GM23248 (cell line): Measurements from ENCODE around the gene AFAP1. TPM values are rescaled to one million over a fixed set of nuclear protein-coding genes. Genes with fewer than 3 reads are reported as not detected.

Source experiments
- DNase-seq: peaks from one replicate; pipeline ENCODE4 v3.0.0-alpha.2; 2015
- H2AFZ ChIP-seq: fragments of 200-600 bp; sonication (generic); 2 replicates; pipeline ENCODE4 v1.6.1; 2016; ENCODE audit warnings: antibody characterized with exemption
- H3F3A ChIP-seq: fragments of 200-600 bp; sonication (generic); 2 replicates; pipeline ENCODE4 v1.6.1; 2016; ENCODE audit warnings: mild to moderate bottlenecking, antibody characterized with exemption, mixed run types; ENCODE audit not compliant: insufficient read depth
- H3K27ac ChIP-seq: fragments of 200-600 bp; sonication (generic); 2 replicates; pipeline ENCODE4 v1.5.1; 2016; ENCODE audit warnings: mild to moderate bottlenecking
- H3K27me3 ChIP-seq: fragments of 200-600 bp; sonication (generic); replicated peaks from 2 replicates; pipeline ENCODE4 v1.6.1; 2016; ENCODE audit warnings: mild to moderate bottlenecking; ENCODE audit not compliant: insufficient read depth
- H3K36me3 ChIP-seq: fragments of 200-600 bp; sonication (generic); 2 replicates; pipeline ENCODE4 v1.6.1; 2016; ENCODE audit warnings: low read depth, mild to moderate bottlenecking
- H3K4me1 ChIP-seq: fragments of 200-600 bp; sonication (generic); 2 replicates; pipeline ENCODE4 v1.6.1; 2016; ENCODE audit warnings: mild to moderate bottlenecking; ENCODE audit not compliant: insufficient read depth
- H3K4me2 ChIP-seq: fragments of 200-600 bp; sonication (generic); one replicate; pipeline ENCODE4 v1.6.1; 2016; ENCODE audit warnings: mild to moderate bottlenecking; ENCODE audit not compliant: unreplicated experiment
- H3K4me3 ChIP-seq: fragments of 200-600 bp; sonication (generic); 2 replicates; pipeline ENCODE4 v1.5.1; 2016; ENCODE audit warnings: mild to moderate bottlenecking
- H3K79me2 ChIP-seq: fragments of 200-600 bp; sonication (generic); 2 replicates; pipeline ENCODE4 v1.6.1; 2016; ENCODE audit warnings: mild to moderate bottlenecking; ENCODE audit not compliant: insufficient read depth
- H3K9ac ChIP-seq: fragments of 200-600 bp; sonication (generic); 2 replicates; pipeline ENCODE4 v1.6.1; 2016; ENCODE audit warnings: mild to moderate bottlenecking
- H3K9me2 ChIP-seq: fragments of 200-600 bp; sonication (generic); 2 replicates; pipeline ENCODE4 v1.6.1; 2016; ENCODE audit warnings: mixed run types, mild to moderate bottlenecking, moderate library complexity; ENCODE audit not compliant: insufficient read depth
- H3K9me3 ChIP-seq: fragments of 200-600 bp; sonication (generic); one replicate; pipeline ENCODE4 v1.6.1; 2017; ENCODE audit warnings: low read depth
- H4K20me1 ChIP-seq: fragments of 200-600 bp; sonication (generic); 2 replicates; pipeline ENCODE4 v1.6.0; 2016; ENCODE audit not compliant: insufficient read depth
- EZH2 ChIP-seq: fragments of 200-600 bp; sonication (generic); IDR thresholded peaks from 2 replicates; pipeline ENCODE4 v1.6.1; 2018; ENCODE audit warnings: antibody characterized with exemption, mild to moderate bottlenecking; ENCODE audit not compliant: insufficient read depth, poor library complexity, severe bottlenecking
- EZH2phosphoT487 ChIP-seq: fragments of 200-600 bp; sonication (generic); IDR thresholded peaks from 2 replicates; pipeline ENCODE4 v1.6.1; 2018; ENCODE audit warnings: antibody characterized with exemption, moderate library complexity, mild to moderate bottlenecking, low read depth; ENCODE audit not compliant: insufficient read depth
- WGBS, 2 experiments: methylation state at CpG; one replicate each; pipeline ENCODE4 v1.1.6; 2015 to 2017; ENCODE audit warnings: low lambda C conversion rate in 2 of 2, low coverage in 1 of 2; ENCODE audit errors: missing lambda C conversion rate in 2 of 2; 5-methylcytosine and 5-hydroxymethylcytosine counted together
- in situ Hi-C: fragments of 300-500 bp; cut with MboI; formaldehyde crosslinking; loops from 2 replicates; pipeline ENCODE4 v1.15.0; 2020
- polyA plus RNA-seq: library from polyadenylated mRNA; unstranded; fragments of >200 nt; fragmentation: Nextera tagmentation; extraction: Ambion mirVana; gene quantifications from 2 replicates; pipeline ENCODE4 v1.2.1, GENCODE V29; 2016
- total RNA-seq: library from RNA; depleted of rRNA; stranded (reverse); fragments of >200 nt; shearing (Covaris generic); gene quantifications from 2 replicates; pipeline ENCODE4 v1.2.3, GENCODE V29; 2014

AFAP1 gene
- total and polyA plus RNA-seq, 2 experiments from 2014 or later, result 54.4 to 103 TPM

DNA sequence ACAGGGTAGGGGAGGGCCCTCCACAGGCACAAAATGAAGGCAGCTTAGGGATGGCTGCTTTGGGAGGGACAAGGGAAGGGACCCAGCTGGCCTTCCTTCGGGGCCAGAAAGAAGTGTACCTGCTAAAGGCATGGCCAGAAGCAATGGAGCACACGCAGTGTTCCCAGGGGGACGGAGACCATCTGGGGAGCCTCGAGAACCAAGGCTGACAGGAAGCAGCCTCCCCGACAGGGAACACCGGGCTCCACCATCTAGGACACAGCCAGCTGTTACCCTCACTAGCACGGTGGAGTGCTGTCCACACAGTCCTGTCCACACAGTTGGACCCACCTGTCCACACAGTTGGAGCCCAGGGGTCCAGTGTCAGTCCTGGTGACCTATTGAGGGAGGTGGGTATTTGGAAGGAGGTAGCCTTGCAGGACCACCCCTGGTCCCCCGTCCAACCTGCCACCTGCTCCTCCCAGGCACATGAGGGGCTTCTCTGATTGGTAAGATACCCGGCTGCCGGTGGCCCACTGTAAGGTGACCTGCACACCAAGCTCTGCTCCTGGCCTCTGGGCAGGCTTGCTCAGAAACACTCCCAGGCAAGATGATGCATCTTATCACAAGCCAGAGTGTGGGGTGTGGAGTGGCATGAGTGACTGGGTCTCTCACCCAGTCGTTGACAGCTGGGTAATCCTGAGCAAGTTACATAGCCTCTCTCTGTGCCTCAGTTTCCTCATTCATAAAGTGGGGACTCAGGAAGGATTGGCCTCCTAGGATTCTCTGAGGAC, 20.5 kb upstream of the AFAP1 start:
- Histone ChIP-seq H3K4me3 (no peak overlapping the region), H3K9me3 (no peaks in the 10 kb centered on the region), H3K4me1 (peaks cover 31% of the 10 kb centered on the region), H4K20me1 (no peaks in the 10 kb centered on the region), H3K27me3 (no peaks in the 10 kb centered on the region), H3F3A (peaks cover 32% of the 10 kb centered on the region), H3K36me3 (no peaks in the 10 kb centered on the region), H2AFZ (no peak overlapping the region), H3K79me2 (no peaks in the 10 kb centered on the region), H3K9ac (peak overlapping the region; percentile 51), H3K27ac (peak overlapping the region; percentile 90), H3K9me2 (no peaks in the 10 kb centered on the region), H3K4me2 (peak overlapping the region; percentile 61)
- 77% methylated on average over 11 of the region's 11 CpGs for WGBS, 2 experiments
- in situ Hi-C loops, result no loop called here
- no peak for TF ChIP-seq EZH2
- no peak for TF ChIP-seq EZH2phosphoT487
- DNase-seq, result peak; percentile 91

DNA sequence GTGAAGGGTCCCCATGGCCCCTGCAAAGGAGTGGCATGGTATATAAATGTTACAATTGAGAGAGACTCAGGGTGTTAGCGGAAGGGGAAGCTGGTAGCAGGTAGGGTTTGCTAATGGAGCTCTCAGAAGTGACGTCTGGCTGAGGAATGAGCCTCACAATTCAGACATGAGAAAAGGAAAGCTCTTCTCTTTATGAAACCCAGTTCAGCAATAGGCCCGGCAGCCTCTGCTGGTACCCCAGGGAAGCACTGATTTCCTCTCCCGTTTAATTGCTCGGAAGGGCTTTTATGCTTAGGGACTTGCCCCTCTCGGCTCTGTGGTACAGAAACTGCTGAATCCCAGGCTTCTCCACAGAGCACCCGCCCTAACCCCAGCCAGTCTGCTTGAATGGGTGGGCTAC, 19.4 kb upstream of the AFAP1 start:
- WGBS, 2 experiments, result 94 to 96% methylated on average over 7 of the region's 7 CpGs
- H3F3A ChIP-seq, result peaks cover 32% of the 10 kb centered on the region
- no peak overlapping the region for H3K27ac ChIP-seq
- H3K4me3 ChIP-seq, result no peak overlapping the region
- in situ Hi-C loops, result no loop called here
- no peak overlapping the region for H3K4me2 ChIP-seq
- H3K36me3 ChIP-seq, result no peaks in the 10 kb centered on the region
- peaks cover 31% of the 10 kb centered on the region for H3K4me1 ChIP-seq
- no peak overlapping the region for H2AFZ ChIP-seq
- H3K79me2 ChIP-seq, result no peaks in the 10 kb centered on the region
- H3K27me3 ChIP-seq, result no peaks in the 10 kb centered on the region
- no peaks in the 10 kb centered on the region for H3K9me3 ChIP-seq
- H3K9ac ChIP-seq, result no peak overlapping the region
- no peaks in the 10 kb centered on the region for H3K9me2 ChIP-seq
- DNase-seq, result no peak
- no peak for TF ChIP-seq EZH2
- H4K20me1 ChIP-seq, result no peaks in the 10 kb centered on the region

DNA sequence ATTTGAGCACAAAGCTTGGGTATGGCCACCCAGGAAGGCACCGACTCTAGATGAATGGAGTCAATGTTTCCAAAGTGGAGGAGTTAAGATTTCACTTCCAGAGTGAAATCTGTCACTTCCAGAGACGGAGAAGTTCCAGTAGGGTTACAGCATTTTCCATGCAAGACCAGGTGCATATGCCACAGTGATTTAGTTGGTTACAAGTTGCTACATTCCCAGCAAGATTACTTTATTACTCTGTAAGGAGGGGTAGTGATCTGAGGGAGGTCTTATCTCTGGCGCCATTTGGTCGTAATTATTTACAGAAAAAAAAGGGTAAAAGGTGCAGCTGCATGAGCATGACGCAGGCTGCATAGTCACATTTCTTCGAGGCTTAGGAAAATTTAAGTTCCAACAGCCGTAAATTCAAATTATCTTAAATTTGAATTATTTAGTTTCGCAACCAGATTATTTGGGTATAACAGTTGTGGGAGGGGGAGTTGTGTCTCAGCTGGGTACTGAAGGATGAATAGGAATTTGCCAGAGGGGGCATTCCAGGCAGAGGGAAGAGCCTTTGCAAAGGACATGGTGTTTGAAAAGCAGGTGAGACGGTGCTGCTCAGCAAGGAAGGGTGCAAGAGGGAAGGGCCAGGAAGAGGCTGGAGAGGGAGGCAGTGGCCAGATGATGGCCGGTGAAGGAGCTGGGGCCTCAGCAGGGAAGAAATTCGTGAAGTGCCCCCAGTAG, 17.4 kb upstream of the AFAP1 start:
- no peak overlapping the region for H2AFZ ChIP-seq
- H3K4me2 ChIP-seq, result no peak overlapping the region
- no peaks in the 10 kb centered on the region for H3K36me3 ChIP-seq
- TF ChIP-seq EZH2, result no peak
- TF ChIP-seq EZH2phosphoT487, result no peak
- peaks cover 32% of the 10 kb centered on the region for H3F3A ChIP-seq
- H3K27me3 ChIP-seq, result no peaks in the 10 kb centered on the region
- no peaks in the 10 kb centered on the region for H4K20me1 ChIP-seq
- no peak overlapping the region for H3K27ac ChIP-seq
- H3K9me3 ChIP-seq, result no peaks in the 10 kb centered on the region
- peaks cover 31% of the 10 kb centered on the region for H3K4me1 ChIP-seq
- no peak for DNase-seq
- 83 to 85% methylated on average over 11 of the region's 11 CpGs for WGBS, 2 experiments
- H3K79me2 ChIP-seq, result no peaks in the 10 kb centered on the region
- in situ Hi-C loops, result no loop called here
- H3K9ac ChIP-seq, result no peak overlapping the region
- no peak overlapping the region for H3K4me3 ChIP-seq
- no peaks in the 10 kb centered on the region for H3K9me2 ChIP-seq

DNA sequence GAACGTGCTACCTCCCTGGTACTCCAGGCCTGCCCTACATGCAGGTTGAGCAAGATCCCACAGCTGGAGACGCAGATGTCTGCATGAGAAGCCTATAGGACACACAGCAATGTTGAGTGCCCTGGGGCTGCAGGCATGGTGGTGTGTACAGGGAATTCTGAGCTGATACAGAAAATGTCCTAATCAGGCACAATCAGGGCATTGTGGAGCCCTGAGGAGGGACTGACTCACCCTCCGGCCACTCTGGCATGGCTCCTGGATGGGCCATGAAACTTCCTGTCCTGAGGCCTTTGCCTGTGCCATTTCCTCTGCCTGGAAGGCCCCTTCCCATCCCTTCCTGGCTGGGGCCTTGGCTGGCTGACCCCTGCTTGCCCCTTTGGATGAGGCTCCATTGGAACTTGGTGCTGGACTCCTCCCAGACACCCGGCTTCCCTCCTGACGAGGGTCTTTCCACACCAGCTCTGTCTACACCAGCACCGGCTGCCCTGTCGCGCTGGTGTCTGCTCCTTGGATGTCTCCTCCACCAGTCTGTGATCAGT, 16.7 kb upstream of the AFAP1 start:
- Histone ChIP-seq H3K4me1 (peaks cover 25% of the 10 kb centered on the region), H3K27ac (peak overlapping the region; percentile 47), H2AFZ (0 out of 2 replicates have a peak overlapping the region, but pooled peaks have one; percentile 4), H3K79me2 (no peaks in the 10 kb centered on the region), H4K20me1 (no peaks in the 10 kb centered on the region), H3K9me3 (no peaks in the 10 kb centered on the region), H3F3A (peaks cover 26% of the 10 kb centered on the region), H3K36me3 (no peaks in the 10 kb centered on the region), H3K27me3 (no peaks in the 10 kb centered on the region), H3K4me3 (no peak overlapping the region), H3K9me2 (no peaks in the 10 kb centered on the region), H3K4me2 (no peak overlapping the region), H3K9ac (no peak overlapping the region)
- peak; percentile 84 for DNase-seq
- in situ Hi-C loops, result no loop called here
- TF ChIP-seq EZH2phosphoT487, result no peak
- TF ChIP-seq EZH2, result no peak
- WGBS, 2 experiments, result 74 to 78% methylated on average over 8 of the region's 8 CpGs
